ENCODE measurements around the gene SEMA6D.

DNA sequence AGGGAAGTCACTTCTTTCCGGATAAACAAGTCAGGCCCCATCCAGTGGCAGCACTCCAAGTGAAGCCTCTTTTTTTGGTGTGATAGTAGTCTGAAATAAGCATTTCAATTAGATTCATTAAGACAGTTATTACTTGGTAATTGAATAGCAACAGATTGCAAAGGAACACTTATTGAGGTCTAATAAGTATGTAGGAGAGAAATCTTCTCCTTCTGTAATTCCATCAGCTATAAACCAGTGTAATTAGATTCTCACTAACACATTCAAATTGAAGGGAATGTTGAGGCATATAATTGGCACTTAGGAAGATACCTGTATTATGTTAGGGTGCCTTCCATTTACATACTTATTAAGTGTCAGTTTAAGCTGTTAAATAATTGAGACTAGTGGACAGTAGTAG, 73.9 kb downstream of the SEMA6D start:
- TF ChIP-seq, protein P1, sequence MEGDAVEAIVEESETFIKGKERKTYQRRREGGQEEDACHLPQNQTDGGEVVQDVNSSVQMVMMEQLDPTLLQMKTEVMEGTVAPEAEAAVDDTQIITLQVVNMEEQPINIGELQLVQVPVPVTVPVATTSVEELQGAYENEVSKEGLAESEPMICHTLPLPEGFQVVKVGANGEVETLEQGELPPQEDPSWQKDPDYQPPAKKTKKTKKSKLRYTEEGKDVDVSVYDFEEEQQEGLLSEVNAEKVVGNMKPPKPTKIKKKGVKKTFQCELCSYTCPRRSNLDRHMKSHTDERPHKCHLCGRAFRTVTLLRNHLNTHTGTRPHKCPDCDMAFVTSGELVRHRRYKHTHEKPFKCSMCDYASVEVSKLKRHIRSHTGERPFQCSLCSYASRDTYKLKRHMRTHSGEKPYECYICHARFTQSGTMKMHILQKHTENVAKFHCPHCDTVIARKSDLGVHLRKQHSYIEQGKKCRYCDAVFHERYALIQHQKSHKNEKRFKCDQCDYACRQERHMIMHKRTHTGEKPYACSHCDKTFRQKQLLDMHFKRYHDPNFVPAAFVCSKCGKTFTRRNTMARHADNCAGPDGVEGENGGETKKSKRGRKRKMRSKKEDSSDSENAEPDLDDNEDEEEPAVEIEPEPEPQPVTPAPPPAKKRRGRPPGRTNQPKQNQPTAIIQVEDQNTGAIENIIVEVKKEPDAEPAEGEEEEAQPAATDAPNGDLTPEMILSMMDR (IDR thresholded peaks at IDR 0.05) = no peak
- TF ChIP-seq EP300 (IDR thresholded peaks at IDR 0.05) = no peak

All from gastroesophageal sphincter (tissue), 3 donors.